ENCODE results near the gene UBTD2. TPM values are rescaled to one million over a fixed set of nuclear protein-coding genes. Genes with fewer than 3 reads are reported as not detected.
A peak's percentile ranks its signal among the peaks of the same experiment; 100 is the strongest.
"Not testable (repeated sequence)": the region's sequence is repeated elsewhere in the genome, so short reads cannot be mapped to it uniquely, and the experiment has no call there.

UBTD2 gene
- total RNA-seq, 1 experiment from 2014 or later = 18.3 TPM

DNA sequence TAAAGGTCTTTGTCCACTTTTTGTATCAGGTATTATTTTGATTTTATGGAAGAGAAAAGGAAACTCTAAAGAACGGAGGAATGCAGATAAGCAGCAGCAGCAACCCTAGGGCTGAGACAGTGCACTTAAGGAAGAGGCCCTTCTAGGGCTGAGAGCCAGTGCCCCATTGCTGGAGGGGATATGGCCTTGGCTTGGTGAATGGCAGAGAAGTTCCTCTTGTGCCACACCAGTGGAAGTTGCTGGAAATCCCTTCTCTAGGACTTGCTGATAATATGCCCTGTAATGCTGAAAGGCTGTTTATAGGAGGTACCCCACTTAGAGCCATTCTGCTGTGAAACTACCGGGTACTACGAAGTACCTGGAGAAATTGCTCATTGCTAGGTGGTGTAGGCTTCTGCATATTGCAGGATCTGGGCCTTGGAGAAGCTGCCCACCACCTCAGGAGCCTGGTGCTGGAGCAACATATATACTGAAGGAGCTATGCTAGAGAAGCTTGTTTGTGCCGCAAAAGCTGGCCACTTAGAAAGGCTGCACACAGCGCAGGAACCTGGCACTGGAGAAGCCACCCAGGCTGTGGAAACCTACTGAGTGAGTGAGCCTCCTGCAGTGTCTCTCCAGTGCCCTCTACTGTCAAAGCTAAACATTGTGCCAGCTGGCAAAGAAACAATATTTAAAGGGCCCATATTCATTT, 9.6 kb upstream of the UBTD2 start:
- H3K4me1 ChIP-seq (ENCODE audit: insufficient read depth, low read length, poor library complexity, severe bottlenecking) = peaks cover 3% of the 10 kb centered on the region
- intact Hi-C loops (cut with micrococcal nuclease; ENCODE audit: unreplicated experiment) = loop anchor here (1.0 to 5.0 kb wide), 2 partner anchors 186 to 381 kb away; no protein-coding TSS in a partner anchor
- BruUV-seq (replicated peaks) = no TSS peak
- no peaks in the 10 kb centered on the region for H3K9me3 ChIP-seq (ENCODE audit: low read depth, low read length, poor library complexity, severe bottlenecking)
- DNase-seq (ENCODE audit: low spot score) = peak; percentile 81
- POLR2A ChIA-PET (ENCODE audit: low non-redundant PET) = interaction anchor here (0.5 to 0.6 kb wide), 2 partner anchors 34 to 666 kb away, joined by 4 to 8 read pairs; no protein-coding TSS in a partner anchor
- H3K4me3 ChIP-seq (ENCODE audit: low read depth, low read length, poor library complexity, severe bottlenecking) = no peak overlapping the region
- TF ChIP-seq, protein P1, sequence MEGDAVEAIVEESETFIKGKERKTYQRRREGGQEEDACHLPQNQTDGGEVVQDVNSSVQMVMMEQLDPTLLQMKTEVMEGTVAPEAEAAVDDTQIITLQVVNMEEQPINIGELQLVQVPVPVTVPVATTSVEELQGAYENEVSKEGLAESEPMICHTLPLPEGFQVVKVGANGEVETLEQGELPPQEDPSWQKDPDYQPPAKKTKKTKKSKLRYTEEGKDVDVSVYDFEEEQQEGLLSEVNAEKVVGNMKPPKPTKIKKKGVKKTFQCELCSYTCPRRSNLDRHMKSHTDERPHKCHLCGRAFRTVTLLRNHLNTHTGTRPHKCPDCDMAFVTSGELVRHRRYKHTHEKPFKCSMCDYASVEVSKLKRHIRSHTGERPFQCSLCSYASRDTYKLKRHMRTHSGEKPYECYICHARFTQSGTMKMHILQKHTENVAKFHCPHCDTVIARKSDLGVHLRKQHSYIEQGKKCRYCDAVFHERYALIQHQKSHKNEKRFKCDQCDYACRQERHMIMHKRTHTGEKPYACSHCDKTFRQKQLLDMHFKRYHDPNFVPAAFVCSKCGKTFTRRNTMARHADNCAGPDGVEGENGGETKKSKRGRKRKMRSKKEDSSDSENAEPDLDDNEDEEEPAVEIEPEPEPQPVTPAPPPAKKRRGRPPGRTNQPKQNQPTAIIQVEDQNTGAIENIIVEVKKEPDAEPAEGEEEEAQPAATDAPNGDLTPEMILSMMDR (conservative IDR thresholded peaks at IDR 0.05; ENCODE audit: low read depth, low read length) = peak; percentile 87
- no peak for TF ChIP-seq EZH2 (IDR thresholded peaks at IDR 0.05; ENCODE audit: borderline replicate concordance, low read depth, low read length, poor library complexity, severe bottlenecking)
- no peak overlapping the region for H3K27ac ChIP-seq (ENCODE audit: low read depth, low read length, poor library complexity, severe bottlenecking)
- CTCF ChIA-PET = interaction anchor here (1.0 to 1.2 kb wide), 3 partner anchors 10 to 234 kb away, joined by 3 to 4 read pairs (median 3); partner anchors contain the start of gene UBTD2
- H3K27me3 ChIP-seq (replicated peaks; ENCODE audit: insufficient read depth, low read depth, low read length, poor library complexity) = no peaks in the 10 kb centered on the region
- no peaks in the 10 kb centered on the region for H3K36me3 ChIP-seq (ENCODE audit: insufficient read depth, low read length, poor library complexity, severe bottlenecking)

DNA sequence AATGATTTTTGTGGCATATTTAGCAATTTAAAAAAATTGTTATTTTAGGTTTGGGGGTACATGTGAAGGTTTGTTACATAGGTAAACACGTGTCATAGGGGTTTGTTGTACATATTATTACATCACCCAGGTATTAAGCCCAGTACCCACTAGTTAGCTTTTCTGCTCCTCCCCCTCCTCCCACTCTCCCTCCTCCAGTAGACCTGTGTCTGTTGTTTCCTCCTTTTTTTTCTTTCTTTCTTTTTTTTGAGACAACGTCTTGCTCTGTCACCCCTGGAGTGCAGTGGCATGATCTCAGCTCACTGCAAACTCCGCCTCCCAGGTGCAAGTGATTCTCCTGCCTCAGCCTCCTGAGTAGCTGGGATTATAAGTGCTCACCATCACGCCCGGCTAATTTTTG, 8.3 kb upstream of the UBTD2 start:
- H3K4me3 ChIP-seq (ENCODE audit: low read depth, low read length, poor library complexity, severe bottlenecking); BruUV-seq (replicated peaks); CTCF ChIA-PET; H3K9me3 ChIP-seq (ENCODE audit: low read depth, low read length, poor library complexity, severe bottlenecking); H3K36me3 ChIP-seq (ENCODE audit: insufficient read depth, low read length, poor library complexity, severe bottlenecking); H3K4me1 ChIP-seq (ENCODE audit: insufficient read depth, low read length, poor library complexity, severe bottlenecking); DNase-seq (ENCODE audit: low spot score); H3K27ac ChIP-seq (ENCODE audit: low read depth, low read length, poor library complexity, severe bottlenecking); POLR2A ChIA-PET (ENCODE audit: low non-redundant PET); H3K27me3 ChIP-seq (replicated peaks; ENCODE audit: insufficient read depth, low read depth, low read length, poor library complexity): not testable (repeated sequence)
- intact Hi-C loops (cut with micrococcal nuclease; ENCODE audit: unreplicated experiment) = loop anchor here (5.0 kb wide), 1 partner anchor 380 kb away; no protein-coding TSS in a partner anchor

DNA sequence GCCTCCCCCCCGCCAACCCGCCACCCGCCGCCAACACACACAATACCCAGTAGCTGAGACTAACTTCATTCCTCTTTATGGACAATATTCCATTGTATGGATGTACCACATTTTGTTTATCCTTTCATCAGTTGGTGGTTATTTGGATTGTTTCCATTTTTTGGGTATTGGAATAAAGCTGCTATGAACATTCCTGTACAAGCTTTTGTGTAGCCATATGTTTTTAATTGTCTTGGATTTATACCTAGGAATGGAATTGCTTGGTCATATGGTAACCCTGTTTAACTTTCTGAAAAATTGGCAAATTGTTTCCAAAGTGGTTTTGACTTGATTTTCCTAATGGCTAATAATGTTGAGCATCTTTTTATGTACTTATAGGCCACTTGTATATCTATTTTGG, 4.9 kb upstream of the UBTD2 start:
- POLR2A ChIA-PET (ENCODE audit: low non-redundant PET) = no interaction called here
- intact Hi-C loops (cut with micrococcal nuclease; ENCODE audit: unreplicated experiment) = no loop called here
- H3K27ac ChIP-seq (ENCODE audit: low read depth, low read length, poor library complexity, severe bottlenecking) = no peak overlapping the region

DNA sequence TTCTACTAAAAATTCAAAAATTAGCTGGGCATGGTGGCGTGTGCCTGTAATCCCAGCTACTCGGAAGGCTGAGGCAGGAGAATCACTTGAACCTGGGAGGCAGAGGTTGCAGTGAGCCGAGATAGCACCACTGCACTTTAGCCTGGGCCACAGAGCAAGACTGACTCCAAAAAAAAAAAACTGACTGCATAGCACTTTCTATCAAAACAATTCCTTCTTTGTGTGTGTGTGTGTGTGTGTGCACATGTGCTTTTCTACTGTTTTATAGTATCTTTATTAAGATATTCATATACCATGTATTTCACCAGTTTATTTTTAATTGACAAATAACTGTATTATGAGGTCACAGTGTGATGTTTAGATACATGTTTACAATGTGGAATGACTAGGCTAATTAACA, 3.6 kb upstream of the UBTD2 start:
- H3K9me3 ChIP-seq (ENCODE audit: low read depth, low read length, poor library complexity, severe bottlenecking); DNase-seq (ENCODE audit: low spot score); H3K27me3 ChIP-seq (replicated peaks; ENCODE audit: insufficient read depth, low read depth, low read length, poor library complexity); H3K4me1 ChIP-seq (ENCODE audit: insufficient read depth, low read length, poor library complexity, severe bottlenecking); POLR2A ChIA-PET (ENCODE audit: low non-redundant PET); CTCF ChIA-PET; H3K4me3 ChIP-seq (ENCODE audit: low read depth, low read length, poor library complexity, severe bottlenecking); intact Hi-C loops (cut with micrococcal nuclease; ENCODE audit: unreplicated experiment); H3K36me3 ChIP-seq (ENCODE audit: insufficient read depth, low read length, poor library complexity, severe bottlenecking); H3K27ac ChIP-seq (ENCODE audit: low read depth, low read length, poor library complexity, severe bottlenecking); BruUV-seq (replicated peaks): not testable (repeated sequence)

More for the DNA sequence above, 4.9 kb upstream of the UBTD2 start:
- H3K9me3 ChIP-seq (ENCODE audit: low read depth, low read length, poor library complexity, severe bottlenecking) = no peaks in the 10 kb centered on the region
- BruUV-seq (replicated peaks) = no TSS peak
- DNase-seq (ENCODE audit: low spot score) = no peak
- H3K36me3 ChIP-seq (ENCODE audit: insufficient read depth, low read length, poor library complexity, severe bottlenecking) = no peaks in the 10 kb centered on the region
- CTCF ChIA-PET = no interaction called here
- TF ChIP-seq, protein P1 (conservative IDR thresholded peaks at IDR 0.05; ENCODE audit: low read depth, low read length) = no peak
- TF ChIP-seq EZH2 (IDR thresholded peaks at IDR 0.05; ENCODE audit: borderline replicate concordance, low read depth, low read length, poor library complexity, severe bottlenecking) = no peak
- peaks cover 8% of the 10 kb centered on the region for H3K4me1 ChIP-seq (ENCODE audit: insufficient read depth, low read length, poor library complexity, severe bottlenecking)
- no peaks in the 10 kb centered on the region for H3K27me3 ChIP-seq (replicated peaks; ENCODE audit: insufficient read depth, low read depth, low read length, poor library complexity)
- H3K4me3 ChIP-seq (ENCODE audit: low read depth, low read length, poor library complexity, severe bottlenecking) = no peak overlapping the region

All from A673 (cell line).